Activated CD8-positive, alpha-beta T cell treated with anti-CD3 and anti-CD28 coated beads for 36 hours (primary cell): ENCODE data around the gene GPA33. TPM values are rescaled to one million over a fixed set of nuclear protein-coding genes. Genes with fewer than 3 reads are reported as not detected.

Experiments
- ATAC-seq: fragments of 200-7000 bp; cut with Tn5 transposase; one replicate; pipeline ENCODE4 v1.10.0; 2021; ENCODE audit warnings: mild to moderate bottlenecking, moderate library complexity
- CTCF ChIA-PET: fragments of 350-600 bp; sonication (Branson Sonifier 250); formaldehyde crosslinking; loops from one replicate; lab custom pipeline; 2021; ENCODE audit warnings: antibody characterized with exemption; lab: Charles Lee
- POLR2A ChIA-PET: fragments of 350-600 bp; sonication (Branson Sonifier 250); formaldehyde crosslinking; loops from one replicate; lab custom pipeline; 2021; ENCODE audit warnings: antibody characterized with exemption; lab: Charles Lee
- DNase-seq: peaks from one replicate; pipeline ENCODE4 v3.0.0-alpha.2; 2020
- H3K27ac Mint-ChIP-seq: one replicate; pipeline ENCODE4 v1.8.0; 2021; ENCODE audit warnings: mild to moderate bottlenecking, mixed read lengths
- H3K27me3 Mint-ChIP-seq: one replicate; pipeline ENCODE4 v1.8.0; 2021; ENCODE audit warnings: mixed read lengths
- H3K36me3 Mint-ChIP-seq: one replicate; pipeline ENCODE4 v1.8.0; 2021; ENCODE audit warnings: low read depth, mixed read lengths
- H3K4me1 Mint-ChIP-seq: one replicate; pipeline ENCODE4 v1.8.0; 2021; ENCODE audit warnings: low read depth, mixed read lengths
- H3K4me3 Mint-ChIP-seq: one replicate; pipeline ENCODE4 v1.8.0; 2021; ENCODE audit warnings: mild to moderate bottlenecking, moderate library complexity, mixed read lengths
- H3K9me3 Mint-ChIP-seq: one replicate; pipeline ENCODE4 v1.8.0; 2021; ENCODE audit warnings: mixed read lengths
- CTCF ChIP-seq: fragments of 200-600 bp; IDR thresholded peaks from one replicate; pipeline ENCODE4 v1.8.0; 2022; ENCODE audit warnings: antibody characterized with exemption, mild to moderate bottlenecking
- intact Hi-C: fragments of 100-400 bp; cut with micrococcal nuclease; formaldehyde crosslinking; loops from one replicate; pipeline ENCODE4 v1.10.0; 2022
- total RNA-seq, 2 experiments: library from RNA; stranded (reverse); gene quantifications; one replicate each; pipeline ENCODE4 v1.2.3, GENCODE V29; 2021

Gene GPA33
- total RNA-seq, 2 experiments from 2014 or later: 0.25 TPM; not detected in 1

GRCh38 chr1:167086768-167087167 is 3.4 kb downstream of the GPA33 start:
- DNase-seq (no peak), ATAC-seq (no peak)
- no peak for TF ChIP-seq CTCF
- no peaks in the 10 kb centered on the region for H3K36me3 Mint-ChIP-seq
- H3K9me3 Mint-ChIP-seq: no peaks in the 10 kb centered on the region
- peaks cover 20% of the 10 kb centered on the region for H3K4me1 Mint-ChIP-seq
- ChIA-PET CTCF (interaction anchor here (1.2 to 1.5 kb wide), 3 partner anchors 11 to 27 kb away, joined by 3 to 5 read pairs (median 3); no protein-coding TSS in a partner anchor), POLR2A (no interaction called here)
- no peak overlapping the region for H3K4me3 Mint-ChIP-seq
- H3K27me3 Mint-ChIP-seq: no peaks in the 10 kb centered on the region
- H3K27ac Mint-ChIP-seq: no peak overlapping the region
- intact Hi-C loops: no loop called here

DNA sequence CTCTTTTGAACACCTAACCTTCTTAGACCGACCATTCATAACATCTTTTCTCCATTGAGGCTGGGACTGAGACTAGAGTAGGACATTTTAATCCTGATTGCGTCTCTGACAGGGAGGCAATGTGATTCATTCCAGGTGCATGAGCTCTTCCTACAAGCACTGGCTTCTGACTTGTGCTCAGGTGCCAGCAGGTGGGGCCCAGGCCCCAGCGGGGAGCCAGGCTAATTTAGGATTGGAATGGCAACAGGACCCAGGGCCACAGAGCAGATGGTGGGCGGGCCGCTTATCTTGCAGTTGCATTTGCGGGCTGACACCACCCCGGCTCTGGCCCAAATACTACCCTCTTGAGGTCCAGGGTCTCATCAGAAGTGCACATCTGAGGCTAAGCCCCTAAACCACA is 4.1 kb downstream of the GPA33 start:
- no peak for TF ChIP-seq CTCF
- intact Hi-C loops: no loop called here
- no peaks in the 10 kb centered on the region for H3K9me3 Mint-ChIP-seq
- ChIA-PET CTCF (interaction anchor here (1.2 to 1.5 kb wide), 3 partner anchors 10 to 27 kb away, joined by 3 to 5 read pairs (median 3); no protein-coding TSS in a partner anchor), POLR2A (no interaction called here)
- H3K27me3 Mint-ChIP-seq: no peaks in the 10 kb centered on the region
- no peak for ATAC-seq
- DNase-seq: no peak
- no peak overlapping the region for H3K27ac Mint-ChIP-seq
- no peak overlapping the region for H3K4me3 Mint-ChIP-seq
- no peaks in the 10 kb centered on the region for H3K36me3 Mint-ChIP-seq
- H3K4me1 Mint-ChIP-seq: peaks cover 20% of the 10 kb centered on the region

DNA sequence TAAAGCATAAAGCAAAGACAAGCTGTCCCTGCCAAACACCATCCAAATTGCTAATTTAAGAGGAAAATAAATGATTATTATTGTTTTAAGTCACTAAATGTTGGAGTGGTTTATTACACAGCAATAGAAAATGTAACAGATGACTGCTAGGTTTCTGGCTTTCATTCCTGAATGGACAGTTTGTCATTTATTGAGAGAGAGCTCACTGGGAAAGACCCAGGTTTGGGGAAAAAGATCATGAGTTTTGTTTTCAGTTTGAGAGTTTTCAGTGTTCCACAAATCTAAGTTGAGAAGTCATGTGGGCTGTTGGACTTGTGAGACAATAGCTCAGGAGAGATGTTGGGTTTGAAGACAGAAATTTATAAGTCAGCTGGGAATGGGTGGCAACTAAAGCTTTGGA is 5.4 kb downstream of the GPA33 start:
- Mint-ChIP-seq H3K4me3 (no peak overlapping the region), H3K36me3 (no peaks in the 10 kb centered on the region), H3K27ac (no peak overlapping the region), H3K27me3 (no peaks in the 10 kb centered on the region), H3K4me1 (peaks cover 11% of the 10 kb centered on the region), H3K9me3 (no peaks in the 10 kb centered on the region)
- CTCF ChIA-PET: interaction anchor here (3.5 kb wide), 1 partner anchor 25 kb away, joined by 16 read pairs; no protein-coding TSS in a partner anchor
- intact Hi-C loops: no loop called here
- ATAC-seq (no peak), DNase-seq (no peak)
- TF ChIP-seq CTCF: no peak
- POLR2A ChIA-PET: no interaction called here

DNA sequence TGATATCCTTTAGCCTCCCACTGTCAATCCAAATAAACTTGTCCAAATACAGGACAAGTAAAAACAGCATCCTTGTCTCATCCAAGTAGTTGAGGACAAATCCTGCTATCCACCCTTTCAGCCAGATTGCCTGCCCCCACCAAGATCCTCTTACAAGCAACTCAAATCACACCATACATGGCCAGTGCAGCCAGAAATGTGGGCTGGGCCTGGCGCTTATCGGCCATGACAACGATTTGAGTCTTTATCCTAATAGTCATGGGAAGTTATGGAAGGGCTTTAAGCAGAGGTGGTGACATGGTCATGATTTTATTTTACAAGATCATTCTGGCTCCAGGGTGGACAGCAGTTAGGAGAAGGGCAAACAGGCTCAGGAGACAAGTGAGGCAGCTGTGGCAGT is 6.3 kb downstream of the GPA33 start:
- ChIA-PET CTCF (interaction anchor here (1.8 to 3.5 kb wide), 2 partner anchors 10 to 24 kb away, joined by 4 to 16 read pairs; no protein-coding TSS in a partner anchor), POLR2A (interaction anchor here (1.3 kb wide), 1 partner anchor 41 kb away, joined by 4 read pairs; no protein-coding TSS in a partner anchor)
- DNase-seq (no peak), ATAC-seq (no peak)
- no peak overlapping the region for H3K4me3 Mint-ChIP-seq
- no peaks in the 10 kb centered on the region for H3K27me3 Mint-ChIP-seq
- H3K4me1 Mint-ChIP-seq: peaks cover 4% of the 10 kb centered on the region
- no peak overlapping the region for H3K27ac Mint-ChIP-seq
- H3K9me3 Mint-ChIP-seq: no peaks in the 10 kb centered on the region
- intact Hi-C loops: no loop called here
- TF ChIP-seq CTCF: no peak
- H3K36me3 Mint-ChIP-seq: no peaks in the 10 kb centered on the region

DNA sequence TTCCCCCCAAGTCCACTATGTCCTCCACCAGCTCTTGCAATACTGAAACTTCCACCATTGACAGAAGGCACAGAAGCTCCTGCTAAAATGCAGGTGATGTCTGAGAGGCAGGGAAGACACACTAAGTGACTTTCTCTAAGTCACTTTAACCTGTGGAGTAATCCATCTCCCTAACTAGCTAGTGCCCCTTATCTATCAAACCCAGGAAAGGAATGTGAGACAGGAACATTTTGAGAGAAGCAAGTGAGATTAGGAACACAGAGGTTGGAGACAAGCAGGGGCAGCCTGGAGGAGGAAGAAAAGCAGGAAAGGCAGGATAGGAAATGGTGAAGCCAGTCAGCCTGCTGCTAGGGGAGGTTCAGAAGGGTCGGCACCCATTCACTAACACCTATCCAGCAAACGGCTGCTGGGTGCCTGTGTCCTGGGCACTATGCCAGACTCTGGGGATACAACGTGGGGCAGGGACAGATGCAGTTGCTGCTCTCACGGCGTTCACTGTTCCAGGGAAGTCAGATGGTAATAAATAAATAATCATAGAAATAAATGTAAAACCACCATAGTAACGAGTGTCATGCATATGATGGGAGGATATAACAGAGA is 7.0 kb downstream of the GPA33 start:
- no peak for ATAC-seq
- ChIA-PET POLR2A (interaction anchor here (1.3 to 1.4 kb wide), 2 partner anchors 21 to 42 kb away, joined by 3 to 4 read pairs; no protein-coding TSS in a partner anchor), CTCF (interaction anchor here (1.2 to 3.5 kb wide), 3 partner anchors 9 to 23 kb away, joined by 4 to 16 read pairs (median 4); no protein-coding TSS in a partner anchor)

More for the DNA sequence above, 7.0 kb downstream of the GPA33 start:
- Mint-ChIP-seq H3K27me3 (no peaks in the 10 kb centered on the region), H3K36me3 (no peaks in the 10 kb centered on the region), H3K4me1 (peaks cover 5% of the 10 kb centered on the region), H3K4me3 (no peak overlapping the region), H3K27ac (no peak overlapping the region), H3K9me3 (no peaks in the 10 kb centered on the region)
- DNase-seq: no peak
- no peak for TF ChIP-seq CTCF
- intact Hi-C loops: no loop called here
